MM.1S (cell line): ENCODE measurements around the gene OGFR.

Source experiments
- EZH2phosphoT487 ChIP-seq: fragments of 300-600 bp; sonication (generic); IDR thresholded peaks from 2 replicates; pipeline ENCODE4 v1.6.1; 2018; ENCODE audit warnings: antibody characterized with exemption, low read length
- TF ChIP-seq, protein P1 (sequence below): fragments of 300-600 bp; sonication (generic); IDR thresholded peaks from 2 replicates; pipeline ENCODE4 v1.5.1; 2016; ENCODE audit warnings: antibody characterized with exemption, low read length, mixed read lengths

GRCh38 chr20:62854121-62854520, 49.5 kb downstream of the OGFR start:
- TF ChIP-seq, protein P1, sequence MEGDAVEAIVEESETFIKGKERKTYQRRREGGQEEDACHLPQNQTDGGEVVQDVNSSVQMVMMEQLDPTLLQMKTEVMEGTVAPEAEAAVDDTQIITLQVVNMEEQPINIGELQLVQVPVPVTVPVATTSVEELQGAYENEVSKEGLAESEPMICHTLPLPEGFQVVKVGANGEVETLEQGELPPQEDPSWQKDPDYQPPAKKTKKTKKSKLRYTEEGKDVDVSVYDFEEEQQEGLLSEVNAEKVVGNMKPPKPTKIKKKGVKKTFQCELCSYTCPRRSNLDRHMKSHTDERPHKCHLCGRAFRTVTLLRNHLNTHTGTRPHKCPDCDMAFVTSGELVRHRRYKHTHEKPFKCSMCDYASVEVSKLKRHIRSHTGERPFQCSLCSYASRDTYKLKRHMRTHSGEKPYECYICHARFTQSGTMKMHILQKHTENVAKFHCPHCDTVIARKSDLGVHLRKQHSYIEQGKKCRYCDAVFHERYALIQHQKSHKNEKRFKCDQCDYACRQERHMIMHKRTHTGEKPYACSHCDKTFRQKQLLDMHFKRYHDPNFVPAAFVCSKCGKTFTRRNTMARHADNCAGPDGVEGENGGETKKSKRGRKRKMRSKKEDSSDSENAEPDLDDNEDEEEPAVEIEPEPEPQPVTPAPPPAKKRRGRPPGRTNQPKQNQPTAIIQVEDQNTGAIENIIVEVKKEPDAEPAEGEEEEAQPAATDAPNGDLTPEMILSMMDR: no peak
- no peak for TF ChIP-seq EZH2phosphoT487
